HG03060 (cell line): Measurements from ENCODE around the gene CDK18.
"Not testable (repeated sequence)": the region's sequence is repeated elsewhere in the genome, so short reads cannot be mapped to it uniquely, and the experiment has no call there.

Experiments
- ATAC-seq: cut with Tn5 transposase; IDR thresholded peaks from one replicate; pipeline ENCODE4 v1.9.1; 2021; ENCODE audit warnings: low read depth, moderate number of reproducible peaks; ENCODE audit not compliant: unreplicated experiment

Gene CDK18

DNA sequence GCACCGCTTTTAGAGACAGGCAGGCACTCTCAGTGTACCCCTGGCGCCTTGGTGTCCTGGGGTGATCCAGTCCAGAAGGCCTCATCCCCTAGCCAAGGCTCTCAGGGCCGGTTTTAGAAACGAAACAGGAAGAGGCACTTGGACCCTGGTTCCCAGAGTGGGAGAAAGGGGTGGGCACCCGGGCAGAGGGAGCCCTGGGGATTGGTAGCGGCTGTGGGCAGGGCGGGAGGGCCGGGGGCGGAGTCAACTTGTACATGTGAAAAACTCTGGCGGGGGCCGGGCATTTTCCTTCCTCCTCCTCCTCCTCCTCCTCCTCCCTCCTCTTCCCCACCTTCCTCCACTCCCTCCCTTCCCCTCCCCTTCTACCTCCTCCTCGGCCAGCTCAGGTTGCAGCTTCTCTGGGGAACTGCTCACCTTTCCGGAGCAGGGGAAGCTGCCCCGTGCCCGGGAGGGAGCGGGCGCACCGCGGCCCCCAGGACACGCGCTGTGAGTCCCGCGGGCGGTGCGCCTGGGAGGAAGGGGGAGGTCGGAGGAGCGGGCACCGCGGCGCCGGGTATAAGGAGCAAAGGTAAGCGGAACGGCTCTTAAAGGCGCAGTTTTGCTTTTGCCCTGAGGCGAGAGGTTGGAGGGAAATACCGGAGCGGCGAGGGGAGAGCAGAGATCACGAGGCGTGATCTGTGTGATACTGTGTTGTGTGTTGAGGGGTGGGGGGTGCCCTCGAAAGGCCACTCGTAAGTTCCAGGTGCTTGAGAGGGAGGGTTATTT is at the start of gene CDK18:
CDK18 (plus strand) TSS at position 359 of the 765 bp plus-strand sequence. CDS start 18,499 bp downstream, outside the sequence.
- no peak for ATAC-seq

DNA sequence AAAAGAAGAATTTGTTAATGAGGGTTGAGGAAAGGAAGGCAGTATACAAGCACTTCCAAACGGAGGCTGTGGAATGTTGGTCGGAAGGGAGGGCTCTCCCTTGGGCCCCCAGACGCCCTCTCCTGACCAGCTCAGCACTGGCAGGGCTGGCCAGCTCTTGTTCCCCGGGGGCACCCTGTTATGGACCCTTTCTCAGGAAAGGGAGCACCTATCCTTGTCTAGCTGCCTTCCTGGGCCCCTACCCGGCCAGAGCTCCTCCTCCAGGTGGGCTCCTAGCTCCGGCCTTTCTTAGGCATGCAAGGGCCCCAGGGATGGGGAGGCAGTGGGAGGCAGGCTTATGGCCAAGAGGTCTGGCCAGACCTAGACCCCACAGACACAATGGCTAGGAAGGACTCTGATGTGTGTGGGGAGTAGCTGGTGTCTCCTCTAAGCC is 49.5 kb upstream of the CDK18 start:
- ATAC-seq: no peak

DNA sequence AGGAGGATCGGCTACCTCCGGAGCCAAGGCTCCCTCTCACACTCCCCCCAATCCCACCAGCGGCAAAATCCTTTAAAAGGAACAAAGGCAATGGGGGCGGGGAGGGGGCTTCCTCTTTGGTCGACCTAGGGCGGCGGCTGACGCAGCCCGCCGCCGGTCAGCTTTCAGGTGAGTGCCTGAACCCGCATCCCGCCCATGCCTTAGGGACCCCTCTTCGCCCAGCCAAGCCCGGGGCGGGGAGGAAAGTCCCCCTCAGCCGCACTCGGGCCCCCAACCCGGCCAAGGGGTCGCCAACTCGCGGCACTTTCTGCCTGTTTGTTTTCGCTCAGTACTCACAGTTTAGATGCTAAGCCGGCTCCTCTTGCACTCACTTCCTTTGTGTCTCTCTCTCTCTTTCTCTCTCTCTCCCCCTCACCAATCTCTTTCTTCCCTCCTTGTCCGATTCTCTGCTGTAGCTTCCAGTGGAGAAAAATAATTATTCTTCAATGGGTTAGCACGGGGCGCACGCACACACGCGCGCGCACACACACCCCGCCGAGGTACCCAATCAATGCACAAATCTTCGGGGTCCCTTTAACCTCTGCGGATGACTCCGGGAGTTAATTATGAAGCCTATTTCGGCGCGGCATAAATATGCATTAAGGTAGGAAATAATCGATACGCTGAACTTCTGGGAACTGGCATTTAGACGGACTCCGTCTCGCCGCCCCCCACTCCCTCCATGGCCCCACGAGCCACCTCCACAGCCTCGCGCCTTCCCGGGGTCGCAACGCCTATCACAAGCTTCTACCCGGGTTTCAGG is 48.7 kb upstream of the CDK18 start, which contains the start of gene BLACAT1:
BLACAT1 (minus strand) TSS at position 465 of the 802 bp plus-strand sequence.
- ATAC-seq: no peak

DNA sequence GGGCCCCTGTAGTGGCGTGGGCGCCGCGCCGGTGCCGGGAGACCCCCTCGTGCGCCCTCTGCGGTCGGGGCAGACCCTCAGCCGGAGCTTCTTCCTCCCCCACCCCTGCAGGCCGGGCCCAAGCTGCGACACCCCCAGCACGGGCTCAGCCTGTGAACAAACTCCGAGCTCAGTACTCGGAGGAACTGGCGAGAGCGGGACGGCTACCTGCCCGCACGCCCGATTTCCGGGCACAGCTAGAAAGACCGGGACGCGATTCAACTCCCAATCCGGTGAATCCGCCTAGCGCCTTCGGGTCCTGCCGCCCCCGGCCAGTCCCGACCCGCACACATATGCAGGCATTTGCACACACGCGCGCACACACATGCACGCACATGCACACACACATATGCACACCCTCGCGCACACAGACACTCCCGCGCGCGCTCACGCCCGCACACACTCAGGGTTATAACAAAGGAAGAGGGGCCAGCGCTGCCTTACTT is 48.0 kb upstream of the CDK18 start:
- no peak for ATAC-seq

DNA sequence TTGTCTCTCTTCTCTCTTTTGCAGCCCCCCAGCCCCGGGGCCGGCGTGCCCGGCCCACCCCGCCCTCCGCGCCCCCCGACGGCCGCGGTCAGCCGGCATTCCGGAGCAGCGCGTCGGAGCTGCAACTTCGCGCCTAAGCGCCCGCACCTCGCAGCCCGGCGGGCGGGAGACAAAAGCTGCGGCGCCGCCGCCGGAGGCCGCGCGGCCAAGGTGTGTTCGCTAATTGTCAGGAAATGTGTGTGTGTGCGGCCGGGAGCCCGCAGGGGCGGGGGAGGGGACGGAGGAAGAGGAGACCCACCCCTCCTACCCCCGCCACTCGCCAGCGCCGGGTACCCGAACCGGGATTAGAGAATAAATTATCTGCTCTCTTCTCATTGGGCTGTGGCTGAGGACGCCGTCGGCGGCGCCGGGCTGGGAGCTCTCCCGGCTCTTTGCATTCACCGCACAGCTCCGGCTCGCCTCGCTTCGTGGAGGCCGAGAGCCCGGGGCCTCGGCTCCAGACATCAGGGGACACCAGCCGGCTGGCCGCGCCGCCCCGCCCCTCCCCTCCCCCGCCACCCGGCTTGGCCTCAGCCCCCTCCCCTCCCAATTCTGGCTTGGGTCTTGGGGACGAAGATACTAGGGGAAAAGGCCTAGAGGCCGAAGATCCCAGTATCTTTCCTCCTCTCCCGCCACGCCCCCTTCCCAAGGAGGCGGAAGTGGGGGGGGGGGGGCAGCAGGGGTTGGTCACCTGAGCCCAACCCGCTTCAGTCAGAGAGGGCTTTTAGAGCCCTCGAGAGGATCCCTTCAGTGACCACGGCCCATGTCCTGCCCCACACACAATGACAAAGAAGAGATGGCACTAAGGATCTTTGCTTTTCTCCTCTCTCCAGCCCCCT is 47.4 kb upstream of the CDK18 start:
- no peak for ATAC-seq

DNA sequence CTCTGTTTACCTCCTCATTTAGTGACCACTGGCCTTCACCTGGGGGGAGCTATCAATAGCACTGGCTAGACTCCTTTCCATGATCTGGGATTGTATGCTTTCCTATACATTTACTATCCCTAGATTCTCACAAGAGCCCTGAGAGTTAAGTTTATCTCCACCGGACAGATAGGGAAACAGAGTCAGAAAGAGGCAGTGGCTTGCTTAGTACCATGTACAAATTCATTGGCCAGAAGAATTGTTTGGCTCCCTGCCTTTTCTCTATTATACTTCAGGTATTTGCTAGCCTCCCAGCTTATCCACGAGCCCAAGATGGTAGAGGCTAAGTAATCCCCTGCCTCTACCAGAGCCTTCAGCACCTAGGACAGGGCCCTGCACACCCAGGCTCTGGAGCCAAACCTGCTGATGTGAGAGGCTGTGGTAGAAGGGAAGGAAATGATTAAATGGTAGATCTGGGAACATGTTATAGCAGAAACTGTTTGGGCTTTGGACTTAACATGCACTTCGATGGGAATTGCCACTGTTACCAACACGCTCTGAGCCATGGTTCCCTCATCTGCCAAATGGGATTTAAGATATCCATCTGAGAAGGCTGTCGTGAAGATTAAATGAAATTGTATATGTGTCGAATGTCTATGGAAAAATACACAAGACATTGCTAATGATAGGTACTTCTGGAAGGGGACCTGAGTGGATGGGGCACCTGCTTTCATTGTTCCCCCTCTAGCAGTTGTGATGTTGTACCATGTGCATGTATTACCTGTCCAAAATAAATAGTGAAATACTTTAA is 45.5 kb upstream of the CDK18 start:
- no peak for ATAC-seq

DNA sequence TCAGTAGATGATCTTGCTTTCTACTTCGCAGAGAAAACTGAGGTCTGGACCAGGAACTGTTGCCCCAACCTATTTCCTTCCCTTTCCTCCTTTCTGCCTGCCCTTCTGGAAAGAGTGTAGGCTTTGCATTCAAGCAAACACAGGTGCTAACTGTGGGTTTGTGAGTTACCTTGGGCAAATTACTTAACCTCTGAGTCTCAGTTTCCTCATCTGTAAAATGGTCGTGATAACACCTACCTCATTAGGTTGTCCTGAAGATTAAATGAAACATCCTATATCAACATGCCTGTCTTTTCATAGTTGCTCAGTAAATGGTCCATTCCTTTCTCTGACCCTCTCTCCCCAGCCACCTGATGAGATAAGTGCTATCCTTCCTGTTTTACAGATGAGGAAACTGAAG is 39.1 kb upstream of the CDK18 start:
- no peak for ATAC-seq

DNA sequence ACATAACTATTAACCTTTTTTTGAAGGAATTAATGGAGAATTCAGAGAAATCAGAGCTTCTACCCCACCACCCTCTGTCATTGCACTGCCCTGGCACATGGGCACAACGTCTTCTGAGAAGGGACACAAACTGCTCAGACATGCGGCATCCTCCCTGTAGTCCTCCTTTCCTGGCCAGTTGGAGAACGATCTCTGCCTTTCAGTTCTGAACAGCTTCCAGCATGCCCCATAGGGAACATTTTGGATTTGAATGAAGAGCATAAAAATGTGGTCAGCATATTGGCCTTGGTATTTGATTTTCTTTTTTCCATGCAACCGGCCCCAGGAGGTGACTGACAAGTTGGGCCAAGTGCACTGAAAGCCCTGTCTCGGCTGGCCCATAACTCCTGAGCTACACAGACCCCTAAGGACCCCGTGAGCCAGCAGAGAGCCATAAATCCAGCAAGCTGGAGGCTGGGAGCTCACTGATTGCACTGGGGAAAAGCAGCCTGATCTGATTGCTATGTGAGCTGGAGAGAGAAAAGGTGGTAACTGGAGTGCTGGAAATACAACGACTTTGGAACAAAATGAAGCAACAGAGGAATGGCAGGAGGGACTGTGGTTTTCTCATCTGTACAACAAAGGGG is 37.8 kb upstream of the CDK18 start:
- ATAC-seq: no peak

DNA sequence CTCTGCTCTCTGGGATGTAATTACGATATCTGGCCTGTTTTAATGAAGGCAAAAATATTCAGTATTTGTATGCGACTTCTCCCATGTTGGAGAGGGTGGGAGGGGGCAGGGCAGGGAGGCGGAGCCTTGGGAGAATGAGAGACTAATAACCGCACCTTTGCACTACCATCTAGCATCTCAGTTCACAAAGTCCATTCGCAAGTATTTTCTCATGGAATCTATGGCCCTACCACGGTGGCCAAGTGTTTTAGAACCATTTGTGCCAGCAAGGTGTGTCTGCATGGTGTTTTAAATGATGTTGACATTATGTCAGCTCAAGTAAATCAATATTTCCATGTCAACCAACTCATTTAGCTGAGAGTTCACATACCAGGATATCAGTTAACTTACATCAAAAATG is 34.3 kb upstream of the CDK18 start:
- no peak for ATAC-seq

DNA sequence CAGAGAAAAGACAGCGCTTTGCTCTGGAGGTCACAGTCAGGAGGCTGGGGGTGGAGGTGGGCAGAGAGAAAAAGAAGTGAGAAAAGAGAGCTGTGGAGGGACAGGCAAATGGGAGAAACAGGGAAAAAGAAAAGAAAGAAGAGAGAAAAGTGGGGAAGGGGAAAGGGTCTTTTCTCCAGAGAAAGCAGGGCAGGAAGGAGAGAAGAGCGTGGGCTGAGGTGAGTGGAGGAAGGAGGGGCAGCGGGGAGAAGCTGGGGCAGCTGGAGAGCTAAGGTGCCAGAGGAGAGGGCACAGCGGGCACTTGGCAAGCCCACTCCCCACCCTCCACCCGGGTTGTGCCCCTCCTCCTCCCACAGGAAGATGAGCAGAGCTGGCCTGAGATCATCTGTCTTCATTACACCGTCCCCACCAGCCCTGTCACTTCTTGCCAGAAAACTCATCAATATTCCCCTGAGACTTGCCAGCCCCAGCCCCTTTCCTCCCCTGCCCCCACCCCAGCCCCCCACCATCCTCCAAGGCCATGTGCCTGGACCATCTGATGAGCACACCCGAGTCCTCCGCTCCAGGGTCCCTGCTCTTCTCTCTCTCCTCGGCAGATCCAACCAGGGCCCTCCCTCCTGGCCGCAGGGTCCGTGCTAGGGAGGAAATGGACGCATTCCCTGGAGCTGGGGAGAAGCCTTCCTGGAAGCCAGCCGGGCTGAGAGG is 31.6 kb upstream of the CDK18 start:
- ATAC-seq: no peak

DNA sequence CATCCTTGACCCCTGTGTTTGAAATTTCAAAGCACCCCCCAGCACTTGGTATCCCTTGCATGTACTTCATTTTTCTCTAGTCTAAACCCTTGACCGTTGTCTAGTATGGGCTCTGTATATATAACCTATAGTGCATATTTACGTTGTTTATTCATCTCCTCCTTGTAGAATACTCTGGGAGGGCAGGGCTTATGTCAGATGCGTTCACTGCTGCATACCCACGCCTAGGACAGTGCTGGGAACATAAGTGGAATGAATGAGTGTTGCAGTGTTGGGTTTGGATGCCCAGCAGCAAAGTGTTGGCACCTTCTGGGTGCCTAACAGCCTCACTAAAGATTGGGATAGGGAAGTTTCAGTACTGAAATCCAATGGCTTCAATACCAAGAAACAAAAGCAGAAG is 31.0 kb upstream of the CDK18 start:
- ATAC-seq: no peak

DNA sequence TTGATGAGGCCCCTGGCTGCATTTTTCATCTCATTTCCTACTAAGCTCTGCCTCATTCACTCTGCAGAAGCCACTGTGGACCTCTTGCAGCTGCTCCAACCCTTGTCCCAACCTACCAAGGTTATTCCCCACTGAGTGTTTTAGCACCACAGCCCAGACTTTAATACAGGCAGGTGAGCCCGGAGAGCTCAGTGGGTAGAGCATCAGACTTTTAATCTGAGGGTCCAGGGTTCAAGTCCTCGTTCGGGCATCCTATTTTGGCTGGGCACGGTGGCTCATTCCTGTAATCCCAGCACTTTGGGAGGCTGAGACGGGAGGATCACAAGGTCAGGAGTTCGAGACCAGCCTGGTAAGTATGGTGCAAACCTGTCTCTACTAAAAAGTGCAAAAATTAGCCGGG is 30.5 kb upstream of the CDK18 start:
- no peak for ATAC-seq

DNA sequence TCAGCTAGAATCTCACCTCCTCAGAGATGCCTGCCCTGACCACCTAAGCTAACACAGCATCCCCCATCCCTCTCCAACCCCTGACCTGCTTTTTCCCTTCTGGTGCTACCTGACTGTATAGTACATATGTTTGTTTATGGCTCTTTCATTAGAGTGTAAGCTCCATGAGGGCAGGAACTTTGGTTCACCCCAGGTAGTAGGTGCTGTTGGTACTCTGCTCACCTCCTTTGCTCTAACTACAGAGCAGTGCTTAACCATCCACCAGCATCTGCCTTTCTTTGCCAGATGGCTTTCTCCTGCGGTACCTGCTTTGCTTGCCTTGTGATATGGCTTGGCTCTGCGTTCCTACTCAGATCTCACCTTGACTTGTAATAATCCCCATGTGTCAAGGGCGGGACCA is 29.9 kb upstream of the CDK18 start:
- no peak for ATAC-seq

DNA sequence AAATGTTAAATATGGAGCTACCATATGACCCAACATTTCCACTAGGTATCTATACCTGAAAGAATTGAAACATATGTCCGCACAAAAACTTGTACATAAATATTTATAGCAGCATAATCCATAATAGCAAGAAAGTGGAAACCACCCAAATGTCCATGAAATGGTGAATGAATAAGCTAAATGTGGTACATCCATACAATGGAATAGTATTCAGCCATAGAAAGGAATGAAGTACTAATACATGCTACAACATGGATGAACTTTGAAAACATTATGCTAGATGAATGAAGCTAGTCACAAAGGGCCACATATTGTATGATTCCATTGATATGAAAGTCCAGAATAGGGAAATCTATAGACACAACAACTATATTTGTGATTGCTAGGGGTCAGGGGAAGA is 28.6 kb upstream of the CDK18 start:
- no peak for ATAC-seq

DNA sequence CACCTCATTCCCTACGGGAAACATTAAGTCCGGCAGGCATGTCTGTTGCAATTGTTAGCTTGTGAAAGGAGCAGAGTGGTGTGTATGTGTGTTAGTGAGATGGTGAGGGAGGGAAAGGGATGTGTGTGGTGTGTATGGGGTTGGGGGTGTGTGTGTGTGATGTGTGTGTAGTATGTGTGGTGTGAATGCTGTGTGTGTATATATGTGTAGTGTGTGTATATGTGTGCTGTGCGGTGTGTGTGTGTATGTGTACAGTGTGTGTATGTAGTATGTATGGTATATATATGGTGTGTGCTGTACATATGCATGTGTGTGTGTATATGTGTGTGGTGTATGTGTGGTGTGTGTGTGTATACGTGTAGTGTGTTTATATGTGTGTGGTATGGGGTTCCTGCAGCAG is 27.8 kb upstream of the CDK18 start:
- no peak for ATAC-seq

DNA sequence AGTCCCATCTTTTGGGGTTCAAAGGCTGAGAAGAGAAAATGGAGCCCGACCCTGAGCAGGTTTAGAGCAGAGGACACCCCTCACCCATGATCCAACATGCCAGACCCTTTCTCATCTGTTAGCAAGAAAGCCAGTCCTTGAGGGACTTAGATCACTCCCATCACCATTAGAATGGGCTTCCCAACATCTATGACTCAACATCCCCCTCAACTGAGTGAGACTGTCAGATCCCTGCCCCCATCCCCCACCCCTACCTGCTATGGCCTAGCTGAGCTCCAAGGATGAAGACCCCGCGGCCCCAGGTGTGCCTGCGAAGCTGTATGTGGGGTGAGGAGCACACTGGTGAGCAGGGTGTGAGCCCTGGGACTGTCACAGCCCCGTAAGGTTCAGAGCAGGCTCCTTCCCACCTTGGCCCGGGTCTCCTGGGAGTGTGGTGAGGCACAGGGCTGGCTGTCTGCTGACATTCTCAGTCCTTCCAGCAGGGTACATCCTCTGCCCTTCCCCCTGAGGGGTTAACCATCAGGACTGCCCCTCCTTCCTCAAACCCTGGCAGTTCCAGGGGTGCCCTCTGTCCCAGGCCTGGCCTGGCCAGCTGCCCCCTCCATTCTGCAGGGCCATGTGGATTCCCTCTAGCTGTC is 27.2 kb upstream of the CDK18 start:
- ATAC-seq: no peak

DNA sequence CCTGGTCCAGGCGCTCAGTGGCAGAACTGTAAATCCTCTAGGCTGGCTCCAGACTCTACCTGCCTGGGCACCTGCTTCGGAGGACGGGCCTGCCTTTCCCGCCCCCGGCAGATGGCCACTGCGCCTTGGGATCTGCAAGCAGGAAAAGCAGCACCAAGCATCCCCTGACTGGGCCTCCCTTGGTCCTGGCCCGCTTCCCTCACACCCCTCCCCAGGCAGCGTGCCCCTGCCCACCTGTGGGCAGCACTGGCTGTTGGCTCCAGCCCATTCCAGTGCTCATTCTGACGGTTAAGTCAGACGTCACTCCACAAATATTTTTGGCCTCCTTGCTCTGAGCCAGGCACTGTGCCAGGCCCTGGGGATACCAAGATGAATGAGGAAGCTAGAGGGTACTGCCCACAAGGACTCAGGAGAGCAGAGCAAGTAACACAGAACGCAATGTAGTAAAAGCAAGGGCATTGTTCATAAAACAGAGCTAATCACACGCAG is 26.7 kb upstream of the CDK18 start:
- ATAC-seq: no peak

DNA sequence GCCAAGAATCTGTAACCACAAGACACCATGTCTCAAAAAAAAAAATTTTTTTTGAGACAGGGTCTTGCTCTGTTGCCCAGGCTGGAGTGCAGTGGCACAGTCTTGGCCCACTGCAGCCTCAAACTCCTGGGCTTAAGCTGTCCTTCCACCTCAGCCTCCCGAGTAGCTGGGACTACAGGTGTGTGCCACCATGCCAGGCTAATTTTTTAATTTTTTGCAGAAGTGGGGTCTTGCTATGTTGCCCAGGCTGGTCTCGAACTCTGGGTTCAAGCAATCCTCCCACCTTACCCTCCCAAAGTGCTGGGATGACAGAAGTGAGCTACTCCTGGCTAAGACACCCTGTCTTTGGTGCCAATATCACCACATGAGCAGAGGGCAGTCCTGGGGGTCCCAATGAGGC is 25.5 kb upstream of the CDK18 start:
- ATAC-seq: not testable (repeated sequence)
